ENCODE data around the gene PTPRD.

- TF ChIP-seq CTCF (conservative IDR thresholded peaks at IDR 0.05; ENCODE audit: low read depth in 2 of 2) = no peak
- no peak for TF ChIP-seq EZH2 (IDR thresholded peaks at IDR 0.05; ENCODE audit: low read depth, unreplicated experiment)
- TF ChIP-seq POLR2AphosphoS5 (IDR thresholded peaks at IDR 0.05; ENCODE audit: low read depth) = no peak
- TF ChIP-seq REST (IDR thresholded peaks at IDR 0.05; ENCODE audit: unreplicated experiment) = no peak
- TF ChIP-seq, protein P1, sequence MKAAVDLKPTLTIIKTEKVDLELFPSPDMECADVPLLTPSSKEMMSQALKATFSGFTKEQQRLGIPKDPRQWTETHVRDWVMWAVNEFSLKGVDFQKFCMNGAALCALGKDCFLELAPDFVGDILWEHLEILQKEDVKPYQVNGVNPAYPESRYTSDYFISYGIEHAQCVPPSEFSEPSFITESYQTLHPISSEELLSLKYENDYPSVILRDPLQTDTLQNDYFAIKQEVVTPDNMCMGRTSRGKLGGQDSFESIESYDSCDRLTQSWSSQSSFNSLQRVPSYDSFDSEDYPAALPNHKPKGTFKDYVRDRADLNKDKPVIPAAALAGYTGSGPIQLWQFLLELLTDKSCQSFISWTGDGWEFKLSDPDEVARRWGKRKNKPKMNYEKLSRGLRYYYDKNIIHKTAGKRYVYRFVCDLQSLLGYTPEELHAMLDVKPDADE (IDR thresholded peaks at IDR 0.05) = no peak
- no peak for TF ChIP-seq ZNF114 (CRISPR knock-in tag; IDR thresholded peaks at IDR 0.05)
- no peak for TF ChIP-seq CREB1 (CRISPR knock-in tag; IDR thresholded peaks at IDR 0.05; ENCODE audit: low read depth)
- no peak for TF ChIP-seq JUNB (IDR thresholded peaks at IDR 0.05; ENCODE audit: unreplicated experiment)
- no peak for TF ChIP-seq EZH2phosphoT487 (IDR thresholded peaks at IDR 0.05; ENCODE audit: unreplicated experiment)
- no peak for TF ChIP-seq NANOG (IDR thresholded peaks at IDR 0.05; ENCODE audit: borderline replicate concordance)
- no peak for TF ChIP-seq STAT1 (IDR thresholded peaks at IDR 0.05; ENCODE audit: unreplicated experiment)
- TF ChIP-seq, protein P2, sequence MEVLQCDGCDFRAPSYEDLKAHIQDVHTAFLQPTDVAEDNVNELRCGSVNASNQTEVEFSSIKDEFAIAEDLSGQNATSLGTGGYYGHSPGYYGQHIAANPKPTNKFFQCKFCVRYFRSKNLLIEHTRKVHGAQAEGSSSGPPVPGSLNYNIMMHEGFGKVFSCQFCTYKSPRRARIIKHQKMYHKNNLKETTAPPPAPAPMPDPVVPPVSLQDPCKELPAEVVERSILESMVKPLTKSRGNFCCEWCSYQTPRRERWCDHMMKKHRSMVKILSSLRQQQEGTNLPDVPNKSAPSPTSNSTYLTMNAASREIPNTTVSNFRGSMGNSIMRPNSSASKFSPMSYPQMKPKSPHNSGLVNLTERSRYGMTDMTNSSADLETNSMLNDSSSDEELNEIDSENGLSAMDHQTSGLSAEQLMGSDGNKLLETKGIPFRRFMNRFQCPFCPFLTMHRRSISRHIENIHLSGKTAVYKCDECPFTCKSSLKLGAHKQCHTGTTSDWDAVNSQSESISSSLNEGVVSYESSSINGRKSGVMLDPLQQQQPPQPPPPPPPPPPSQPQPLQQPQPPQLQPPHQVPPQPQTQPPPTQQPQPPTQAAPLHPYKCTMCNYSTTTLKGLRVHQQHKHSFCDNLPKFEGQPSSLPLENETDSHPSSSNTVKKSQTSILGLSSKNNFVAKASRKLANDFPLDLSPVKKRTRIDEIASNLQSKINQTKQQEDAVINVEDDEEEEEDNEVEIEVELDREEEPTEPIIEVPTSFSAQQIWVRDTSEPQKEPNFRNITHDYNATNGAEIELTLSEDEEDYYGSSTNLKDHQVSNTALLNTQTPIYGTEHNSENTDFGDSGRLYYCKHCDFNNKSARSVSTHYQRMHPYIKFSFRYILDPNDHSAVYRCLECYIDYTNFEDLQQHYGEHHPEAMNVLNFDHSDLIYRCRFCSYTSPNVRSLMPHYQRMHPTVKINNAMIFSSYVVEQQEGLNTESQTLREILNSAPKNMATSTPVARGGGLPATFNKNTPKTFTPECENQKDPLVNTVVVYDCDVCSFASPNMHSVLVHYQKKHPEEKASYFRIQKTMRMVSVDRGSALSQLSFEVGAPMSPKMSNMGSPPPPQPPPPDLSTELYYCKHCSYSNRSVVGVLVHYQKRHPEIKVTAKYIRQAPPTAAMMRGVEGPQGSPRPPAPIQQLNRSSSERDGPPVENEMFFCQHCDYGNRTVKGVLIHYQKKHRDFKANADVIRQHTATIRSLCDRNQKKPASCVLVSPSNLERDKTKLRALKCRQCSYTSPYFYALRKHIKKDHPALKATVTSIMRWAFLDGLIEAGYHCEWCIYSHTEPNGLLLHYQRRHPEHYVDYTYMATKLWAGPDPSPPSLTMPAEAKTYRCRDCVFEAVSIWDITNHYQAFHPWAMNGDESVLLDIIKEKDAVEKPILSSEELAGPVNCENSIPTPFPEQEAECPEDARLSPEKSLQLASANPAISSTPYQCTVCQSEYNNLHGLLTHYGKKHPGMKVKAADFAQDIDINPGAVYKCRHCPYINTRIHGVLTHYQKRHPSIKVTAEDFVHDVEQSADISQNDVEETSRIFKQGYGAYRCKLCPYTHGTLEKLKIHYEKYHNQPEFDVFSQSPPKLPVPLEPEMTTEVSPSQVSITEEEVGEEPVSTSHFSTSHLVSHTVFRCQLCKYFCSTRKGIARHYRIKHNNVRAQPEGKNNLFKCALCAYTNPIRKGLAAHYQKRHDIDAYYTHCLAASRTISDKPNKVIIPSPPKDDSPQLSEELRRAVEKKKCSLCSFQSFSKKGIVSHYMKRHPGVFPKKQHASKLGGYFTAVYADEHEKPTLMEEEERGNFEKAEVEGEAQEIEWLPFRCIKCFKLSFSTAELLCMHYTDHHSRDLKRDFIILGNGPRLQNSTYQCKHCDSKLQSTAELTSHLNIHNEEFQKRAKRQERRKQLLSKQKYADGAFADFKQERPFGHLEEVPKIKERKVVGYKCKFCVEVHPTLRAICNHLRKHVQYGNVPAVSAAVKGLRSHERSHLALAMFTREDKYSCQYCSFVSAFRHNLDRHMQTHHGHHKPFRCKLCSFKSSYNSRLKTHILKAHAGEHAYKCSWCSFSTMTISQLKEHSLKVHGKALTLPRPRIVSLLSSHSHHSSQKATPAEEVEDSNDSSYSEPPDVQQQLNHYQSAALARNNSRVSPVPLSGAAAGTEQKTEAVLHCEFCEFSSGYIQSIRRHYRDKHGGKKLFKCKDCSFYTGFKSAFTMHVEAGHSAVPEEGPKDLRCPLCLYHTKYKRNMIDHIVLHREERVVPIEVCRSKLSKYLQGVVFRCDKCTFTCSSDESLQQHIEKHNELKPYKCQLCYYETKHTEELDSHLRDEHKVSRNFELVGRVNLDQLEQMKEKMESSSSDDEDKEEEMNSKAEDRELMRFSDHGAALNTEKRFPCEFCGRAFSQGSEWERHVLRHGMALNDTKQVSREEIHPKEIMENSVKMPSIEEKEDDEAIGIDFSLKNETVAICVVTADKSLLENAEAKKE (CRISPR knock-in tag; IDR thresholded peaks at IDR 0.05) = no peak
Measured at GRCh38 chr9:8943392-8943791, 1669.4 kb downstream of the PTPRD start.
